Pancreas (tissue), 10 donors: Measurements from ENCODE around the gene SSX2IP. TPM values are rescaled to one million over a fixed set of nuclear protein-coding genes. Genes with fewer than 3 reads are reported as not detected.

Experiments
- ATAC-seq, 4 donors: fragments of 200-7000 bp; cut with Tn5 transposase; one replicate each; pipeline versions ENCODE4 v1.8.0 to v1.9.1; 2020; ENCODE audit warnings: mild to moderate bottlenecking in 4 of 4, moderate library complexity in 4 of 4
- DNase-seq, 6 donors: peaks; one replicate each; pipeline ENCODE4 v3.0.0-alpha.2; 2020
- FAIRE-seq: peaks from 2 replicates; lab custom pipeline; 2012; peaks lifted over from hg19 to GRCh38; lab: Jason Lieb, UNC
- H3K27ac ChIP-seq, 4 donors: fragments of 200-600 bp; sonication (generic); 1 replicate in 3 of 4; 2 replicates in 1 of 4; pipeline versions ENCODE4 v1.5.0 to v1.8.0; 2020
- H3K27me3 ChIP-seq, 4 donors: fragments of 200-600 bp; one replicate each; pipeline ENCODE4 v1.8.0; 2021
- H3K36me3 ChIP-seq, 3 donors: fragments of 200-600 bp; sonication (generic) in 1 of 3; one replicate each; pipeline versions ENCODE4 v1.5.0 to v1.8.0; 2020 to 2021
- H3K4me1 ChIP-seq, 3 donors: fragments of 200-600 bp; one replicate each; pipeline ENCODE4 v1.8.0; 2021
- H3K4me3 ChIP-seq, 4 donors: fragments of 200-600 bp; sonication (generic) in 2 of 4; one replicate each; pipeline versions ENCODE4 v1.5.0 to v1.8.0; 2020 to 2021
- H3K9me3 ChIP-seq, 4 donors: fragments of 200-600 bp; one replicate each; pipeline ENCODE4 v1.8.0; 2021
- CTCF ChIP-seq, 4 donors: fragments of 200-600 bp; sonication (generic) in 3 of 4; IDR thresholded peaks; one replicate each; pipeline versions ENCODE4 v1.5.0 to v1.8.0; 2021; ENCODE audit warnings: antibody characterized with exemption in 4 of 4
- WGBS, 2 donors: extraction: QIAGEN DNeasy Blood & Tissue Kit; methylation state at CpG; one replicate each; pipeline ENCODE4 v1.1.7; 2013; 5-methylcytosine and 5-hydroxymethylcytosine counted together
- intact Hi-C, 3 donors: fragments of 100-400 bp; cut with DNase I; formaldehyde crosslinking; loops; one replicate each; pipeline versions ENCODE4 v1.11.1 to v1.14.2; 2022
- polyA plus RNA-seq, 2 donors: library from polyadenylated mRNA; stranded (reverse); fragments of 200-250 nt; gene quantifications; one replicate each; pipeline ENCODE4 v1.2.3, GENCODE V29; 2013
- total RNA-seq, 6 donors: library from RNA; stranded (reverse); fragmentation: NEBNext Ultra II Directional in 4 of 6; extraction: Animal tissue kit (Norgen Biotek cat#: 25700) in 4 of 6; gene quantifications; one replicate each; pipeline versions ENCODE4 v1.2.1 to v1.2.4, GENCODE V29; 2021 to 2023
- donor health status: healthy with polysubstance abuse.
- donor health status: DM: no; HTN: no; CAD: no; lungs with moderate emphysema.
- donor health status: DM: no; HTN: no; CAD: no.
- donor health status: control.
- donor health status: control.
- donor health status: Bipolar disorder and iron deficiency.
- donor health status: DM: yes; HTN: yes; CAD: no.
- donor health status: DM: no; HTN: no; CAD: no.
- donor health status: DM: no; HTN: no; CAD: no.
- donor health status: DM: yes; HTN: yes; CAD: no.

SSX2IP gene
- total and polyA plus RNA-seq, 8 donors = 1.9 to 10.2 (median 5.3) TPM

GRCh38 chr1:84632137-84632536 lies 58.1 kb downstream of the SSX2IP start:
- no peak for ATAC-seq
- Histone ChIP-seq H3K27me3 (no peaks in the 10 kb centered on the region), H3K4me3 (no peak overlapping the region), H3K9me3 (no peaks in the 10 kb centered on the region), H3K4me1 (no peaks in the 10 kb centered on the region), H3K27ac (no peak overlapping the region), H3K36me3 (no peaks in the 10 kb centered on the region)
- WGBS, 2 donors = 66 to 73% methylated on average over 6 of the region's 6 CpGs
- intact Hi-C loops = no loop called here
- no peak for FAIRE-seq
- TF ChIP-seq CTCF (IDR thresholded peaks at IDR 0.05) = no peak
- DNase-seq = no peak

- 77 to 86% methylated on average over 5 of the region's 5 CpGs for WGBS, 2 donors
These were observed 65.4 kb downstream of the SSX2IP start for GRCh38 chr1:84624876-84625275.

GRCh38 chr1:84621553-84621952 lies 68.7 kb downstream of the SSX2IP start:
- H3K36me3 ChIP-seq = no peaks in the 10 kb centered on the region
- DNase-seq = no peak
- FAIRE-seq = no peak
- TF ChIP-seq CTCF (IDR thresholded peaks at IDR 0.05) = no peak
- H3K9me3 ChIP-seq = no peaks in the 10 kb centered on the region
- H3K4me1 ChIP-seq = peaks cover 0 to 10% (median 5%) of the 10 kb centered on the region in 3 donors
- WGBS, 2 donors = 69 to 79% methylated on average over 14 of the region's 14 CpGs
- intact Hi-C loops = loop anchor here in 2 of 3 donors (10.0 kb wide), 2 partner anchors 53 to 143 kb away; no protein-coding TSS in a partner anchor
- no peak for ATAC-seq
- no peak overlapping the region for H3K27ac ChIP-seq
- no peaks in the 10 kb centered on the region for H3K27me3 ChIP-seq
- H3K4me3 ChIP-seq = no peak overlapping the region

More at GRCh38 chr1:84624876-84625275, 65.4 kb downstream of the SSX2IP start:
- no peaks in the 10 kb centered on the region for H3K36me3 ChIP-seq
- no peaks in the 10 kb centered on the region for H3K9me3 ChIP-seq
- no peaks in the 10 kb centered on the region for H3K27me3 ChIP-seq
- no peak overlapping the region for H3K4me3 ChIP-seq
- intact Hi-C loops = loop anchor here in 2 of 3 donors (10.0 kb wide), 2 partner anchors 50 to 140 kb away; no protein-coding TSS in a partner anchor
- H3K4me1 ChIP-seq = peaks cover 0 to 6% (median 2%) of the 10 kb centered on the region in 3 donors
- no peak for DNase-seq
- FAIRE-seq = no peak
- no peak for TF ChIP-seq CTCF (IDR thresholded peaks at IDR 0.05)
- no peak overlapping the region for H3K27ac ChIP-seq
- ATAC-seq = no peak

- H3K4me1 ChIP-seq = peaks cover 0 to 10% (median 5%) of the 10 kb centered on the region in 3 donors
- no peaks in the 10 kb centered on the region for H3K9me3 ChIP-seq
- H3K4me3 ChIP-seq = peak overlapping the region; percentile 26 to 65 (median 52)
- H3K27ac ChIP-seq = peak overlapping the region in 2 of 4 donors; percentile 67 to 73
- intact Hi-C loops = loop anchor here in 2 of 3 donors (10.0 kb wide), 2 partner anchors 54 to 144 kb away; no protein-coding TSS in a partner anchor
- H3K36me3 ChIP-seq = no peaks in the 10 kb centered on the region
- 1% methylated on average over 34 to 46 of the region's 46 CpGs for WGBS, 2 donors
- TF ChIP-seq CTCF (IDR thresholded peaks at IDR 0.05) = peak; percentile 90 to 99 (median 98)
- no peaks in the 10 kb centered on the region for H3K27me3 ChIP-seq
- FAIRE-seq (no peak), DNase-seq (peak; percentile 61 to 92 (median 80)), ATAC-seq (peak; percentile 94 to 96 (median 94))
These were observed 69.4 kb downstream of the SSX2IP start for GRCh38 chr1:84620720-84621313.
